ENCODE results near the gene LDHD. TPM values are rescaled to one million over a fixed set of nuclear protein-coding genes. Genes with fewer than 3 reads are reported as not detected.

LDHD gene
- polyA plus RNA-seq, 2 of the 4 experiments (the other 2 are of a cell fraction) = 0.79 to 1.1 TPM

- FAIRE-seq (no peak), ATAC-seq (peak; percentile 44 to 46; a peak in 3 of 6 replicates), DNase-seq (ENCODE audit: low read depth in 1 of 2, low spot score in 1 of 2) (no peak)
- POLR2A ChIA-PET = no interaction called here
- Histone ChIP-seq H3K4me2 (peak overlapping the region; percentile 22; the same call in 1 of the 3 replicates), H3K9me3 (no peaks in the 10 kb centered on the region), H3K27ac (peak overlapping the region in 1 of 2 experiments; percentile 60; a peak in 3 of 6 replicates), H3K4me3 (no peak overlapping the region), H3K4me1 (peaks cover 47% of the 10 kb centered on the region)
- CTCF ChIA-PET = interaction anchor here (1.1 to 2.6 kb wide), 2 partner anchors 24 to 89 kb away, joined by 3 to 12 read pairs; partner anchors contain the start of gene ZNRF1
- no peak for TF ChIP-seq HES2 (IDR thresholded peaks at IDR 0.05)
- no peak for TF ChIP-seq RARB (CRISPR knock-in tag; IDR thresholded peaks at IDR 0.05)
- TF ChIP-seq, protein P1, sequence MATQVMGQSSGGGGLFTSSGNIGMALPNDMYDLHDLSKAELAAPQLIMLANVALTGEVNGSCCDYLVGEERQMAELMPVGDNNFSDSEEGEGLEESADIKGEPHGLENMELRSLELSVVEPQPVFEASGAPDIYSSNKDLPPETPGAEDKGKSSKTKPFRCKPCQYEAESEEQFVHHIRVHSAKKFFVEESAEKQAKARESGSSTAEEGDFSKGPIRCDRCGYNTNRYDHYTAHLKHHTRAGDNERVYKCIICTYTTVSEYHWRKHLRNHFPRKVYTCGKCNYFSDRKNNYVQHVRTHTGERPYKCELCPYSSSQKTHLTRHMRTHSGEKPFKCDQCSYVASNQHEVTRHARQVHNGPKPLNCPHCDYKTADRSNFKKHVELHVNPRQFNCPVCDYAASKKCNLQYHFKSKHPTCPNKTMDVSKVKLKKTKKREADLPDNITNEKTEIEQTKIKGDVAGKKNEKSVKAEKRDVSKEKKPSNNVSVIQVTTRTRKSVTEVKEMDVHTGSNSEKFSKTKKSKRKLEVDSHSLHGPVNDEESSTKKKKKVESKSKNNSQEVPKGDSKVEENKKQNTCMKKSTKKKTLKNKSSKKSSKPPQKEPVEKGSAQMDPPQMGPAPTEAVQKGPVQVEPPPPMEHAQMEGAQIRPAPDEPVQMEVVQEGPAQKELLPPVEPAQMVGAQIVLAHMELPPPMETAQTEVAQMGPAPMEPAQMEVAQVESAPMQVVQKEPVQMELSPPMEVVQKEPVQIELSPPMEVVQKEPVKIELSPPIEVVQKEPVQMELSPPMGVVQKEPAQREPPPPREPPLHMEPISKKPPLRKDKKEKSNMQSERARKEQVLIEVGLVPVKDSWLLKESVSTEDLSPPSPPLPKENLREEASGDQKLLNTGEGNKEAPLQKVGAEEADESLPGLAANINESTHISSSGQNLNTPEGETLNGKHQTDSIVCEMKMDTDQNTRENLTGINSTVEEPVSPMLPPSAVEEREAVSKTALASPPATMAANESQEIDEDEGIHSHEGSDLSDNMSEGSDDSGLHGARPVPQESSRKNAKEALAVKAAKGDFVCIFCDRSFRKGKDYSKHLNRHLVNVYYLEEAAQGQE (IDR thresholded peaks at IDR 0.05) = no peak
- TF ChIP-seq CTCF (IDR thresholded peaks at IDR 0.05) = no peak
- WGBS (ENCODE audit: missing lambda C conversion rate) = 83% methylated on average over 6 of the region's 10 CpGs
These were observed 29.1 kb downstream of the LDHD start for GRCh38 chr16:75087375-75087979.

GRCh38 chr16:75086688-75087374 lies 29.7 kb downstream of the LDHD start:
- no peak overlapping the region for H3K4me3 ChIP-seq
- WGBS (ENCODE audit: missing lambda C conversion rate) = 87% methylated on average over 10 of the region's 10 CpGs
- TF ChIP-seq CHD2 (IDR thresholded peaks at IDR 0.05; ENCODE audit: low read length, partially characterized antibody) (no peak), KDM5A (IDR thresholded peaks at IDR 0.05) (no peak), NR3C1 (IDR thresholded peaks at IDR 0.05) (no peak), ZNF302 (CRISPR knock-in tag; IDR thresholded peaks at IDR 0.05) (no peak), JUN (IDR thresholded peaks at IDR 0.05) (no peak), RAD21 (conservative IDR thresholded peaks at IDR 0.05 in 1 of 2, IDR thresholded peaks at IDR 0.05 in 1 of 2) (no peak), EHMT2 (IDR thresholded peaks at IDR 0.05; ENCODE audit: low read depth) (no peak), FOSL2 (IDR thresholded peaks at IDR 0.05) (no peak), FOSL2 (CRISPR knock-in tag; IDR thresholded peaks at IDR 0.05) (no peak), POLR2AphosphoS2 (conservative IDR thresholded peaks at IDR 0.05; ENCODE audit: low read length) (no peak)
- TF ChIP-seq, protein P2, sequence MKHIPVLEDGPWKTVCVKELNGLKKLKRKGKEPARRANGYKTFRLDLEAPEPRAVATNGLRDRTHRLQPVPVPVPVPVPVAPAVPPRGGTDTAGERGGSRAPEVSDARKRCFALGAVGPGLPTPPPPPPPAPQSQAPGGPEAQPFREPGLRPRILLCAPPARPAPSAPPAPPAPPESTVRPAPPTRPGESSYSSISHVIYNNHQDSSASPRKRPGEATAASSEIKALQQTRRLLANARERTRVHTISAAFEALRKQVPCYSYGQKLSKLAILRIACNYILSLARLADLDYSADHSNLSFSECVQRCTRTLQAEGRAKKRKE (CRISPR knock-in tag; IDR thresholded peaks at IDR 0.05; ENCODE audit: low read depth) = no peak
- TF ChIP-seq, protein P3, sequence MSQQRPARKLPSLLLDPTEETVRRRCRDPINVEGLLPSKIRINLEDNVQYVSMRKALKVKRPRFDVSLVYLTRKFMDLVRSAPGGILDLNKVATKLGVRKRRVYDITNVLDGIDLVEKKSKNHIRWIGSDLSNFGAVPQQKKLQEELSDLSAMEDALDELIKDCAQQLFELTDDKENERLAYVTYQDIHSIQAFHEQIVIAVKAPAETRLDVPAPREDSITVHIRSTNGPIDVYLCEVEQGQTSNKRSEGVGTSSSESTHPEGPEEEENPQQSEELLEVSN (IDR thresholded peaks at IDR 0.05; ENCODE audit: borderline replicate concordance, low read depth) = no peak
- peak in 1 of 2 experiments; percentile 17; a peak in 1 of 6 replicates for ATAC-seq
- no peak for FAIRE-seq
- peak overlapping the region; percentile 22; the same call in 1 of the 3 replicates for H3K4me2 ChIP-seq
- DNase-seq (ENCODE audit: low read depth in 1 of 2, low spot score in 1 of 2) = no peak
- ChIA-PET POLR2A (no interaction called here), CTCF (interaction anchor here (1.1 to 2.6 kb wide), 4 partner anchors 24 to 88 kb away, joined by 3 to 12 read pairs (median 6); partner anchors contain the start of gene ZNRF1)
- H3K27ac ChIP-seq = peak overlapping the region in 1 of 2 experiments; percentile 60; a peak in 3 of 6 replicates
- H3K4me1 ChIP-seq = peaks cover 41% of the 10 kb centered on the region
- H3K9me3 ChIP-seq = no peaks in the 10 kb centered on the region
